Measurements from ENCODE around the gene PLS3.

PLS3 gene

DNA sequence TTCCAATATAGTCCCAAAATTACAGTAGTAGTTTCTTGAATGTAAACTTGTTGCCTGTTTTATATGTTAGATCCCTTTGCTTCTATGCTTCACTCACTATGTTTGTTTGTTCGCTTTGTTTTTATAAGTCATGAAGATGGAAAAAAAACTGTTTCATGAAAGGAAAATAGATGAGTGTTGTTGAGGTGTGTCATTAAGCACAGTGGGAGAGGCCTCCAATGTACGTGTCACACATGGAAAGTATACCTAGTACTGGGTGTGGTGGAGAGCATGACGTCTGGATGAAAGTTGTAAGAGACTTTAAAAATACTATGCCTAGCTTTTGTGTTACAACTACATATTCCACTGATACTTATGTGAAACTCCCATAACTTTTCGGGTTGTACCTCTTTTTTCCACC lies 28.4 kb downstream of the PLS3 start:
- Histone ChIP-seq H3K9ac (no peak overlapping the region), H2AFZ (no peak overlapping the region), H3K9me3 (ENCODE audit: control insufficient read depth, low read length) (no peaks in the 10 kb centered on the region), H3K4me3 (ENCODE audit: low read depth, low read length) (no peak overlapping the region), H3K36me3 (ENCODE audit: control insufficient read depth, insufficient read depth, low read length) (no peaks in the 10 kb centered on the region), H3K27me3 (ENCODE audit: control insufficient read depth, insufficient read depth, low read length) (no peaks in the 10 kb centered on the region), H3K4me1 (no peaks in the 10 kb centered on the region), H3K4me2 (ENCODE audit: low read length) (no peak overlapping the region), H3K27ac (no peak overlapping the region), H3K79me2 (no peaks in the 10 kb centered on the region)
- TF ChIP-seq, protein P1, sequence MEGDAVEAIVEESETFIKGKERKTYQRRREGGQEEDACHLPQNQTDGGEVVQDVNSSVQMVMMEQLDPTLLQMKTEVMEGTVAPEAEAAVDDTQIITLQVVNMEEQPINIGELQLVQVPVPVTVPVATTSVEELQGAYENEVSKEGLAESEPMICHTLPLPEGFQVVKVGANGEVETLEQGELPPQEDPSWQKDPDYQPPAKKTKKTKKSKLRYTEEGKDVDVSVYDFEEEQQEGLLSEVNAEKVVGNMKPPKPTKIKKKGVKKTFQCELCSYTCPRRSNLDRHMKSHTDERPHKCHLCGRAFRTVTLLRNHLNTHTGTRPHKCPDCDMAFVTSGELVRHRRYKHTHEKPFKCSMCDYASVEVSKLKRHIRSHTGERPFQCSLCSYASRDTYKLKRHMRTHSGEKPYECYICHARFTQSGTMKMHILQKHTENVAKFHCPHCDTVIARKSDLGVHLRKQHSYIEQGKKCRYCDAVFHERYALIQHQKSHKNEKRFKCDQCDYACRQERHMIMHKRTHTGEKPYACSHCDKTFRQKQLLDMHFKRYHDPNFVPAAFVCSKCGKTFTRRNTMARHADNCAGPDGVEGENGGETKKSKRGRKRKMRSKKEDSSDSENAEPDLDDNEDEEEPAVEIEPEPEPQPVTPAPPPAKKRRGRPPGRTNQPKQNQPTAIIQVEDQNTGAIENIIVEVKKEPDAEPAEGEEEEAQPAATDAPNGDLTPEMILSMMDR (IDR thresholded peaks at IDR 0.05) = no peak

DNA sequence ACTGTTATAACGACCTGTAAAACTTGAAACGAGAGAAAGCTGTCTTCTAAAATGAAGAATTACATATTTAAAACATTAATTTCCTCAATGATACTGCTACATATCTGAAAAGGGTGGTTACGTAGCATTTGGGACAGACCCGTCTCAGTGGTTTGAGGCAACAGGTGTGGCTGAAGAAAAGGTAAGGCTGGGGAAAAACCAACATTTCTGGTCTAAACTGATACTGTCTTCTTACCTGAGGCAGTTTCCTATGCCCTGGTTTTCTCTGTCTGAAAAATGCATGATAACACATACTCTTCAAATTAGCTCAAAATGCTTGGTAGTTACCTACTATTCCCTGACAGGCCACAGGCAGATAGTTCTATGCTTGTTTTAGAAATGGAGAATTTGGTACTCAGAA lies 30.4 kb downstream of the PLS3 start:
- Histone ChIP-seq H3K9me3 (ENCODE audit: control insufficient read depth, low read length) (no peaks in the 10 kb centered on the region), H3K36me3 (ENCODE audit: control insufficient read depth, insufficient read depth, low read length) (no peaks in the 10 kb centered on the region), H3K4me2 (ENCODE audit: low read length) (no peak overlapping the region), H3K79me2 (no peaks in the 10 kb centered on the region), H3K27me3 (ENCODE audit: control insufficient read depth, insufficient read depth, low read length) (no peaks in the 10 kb centered on the region), H2AFZ (no peak overlapping the region), H3K27ac (no peak overlapping the region), H3K9ac (no peak overlapping the region), H3K4me3 (ENCODE audit: low read depth, low read length) (no peak overlapping the region), H3K4me1 (no peaks in the 10 kb centered on the region)
- TF ChIP-seq, protein P1 (IDR thresholded peaks at IDR 0.05) = no peak

DNA sequence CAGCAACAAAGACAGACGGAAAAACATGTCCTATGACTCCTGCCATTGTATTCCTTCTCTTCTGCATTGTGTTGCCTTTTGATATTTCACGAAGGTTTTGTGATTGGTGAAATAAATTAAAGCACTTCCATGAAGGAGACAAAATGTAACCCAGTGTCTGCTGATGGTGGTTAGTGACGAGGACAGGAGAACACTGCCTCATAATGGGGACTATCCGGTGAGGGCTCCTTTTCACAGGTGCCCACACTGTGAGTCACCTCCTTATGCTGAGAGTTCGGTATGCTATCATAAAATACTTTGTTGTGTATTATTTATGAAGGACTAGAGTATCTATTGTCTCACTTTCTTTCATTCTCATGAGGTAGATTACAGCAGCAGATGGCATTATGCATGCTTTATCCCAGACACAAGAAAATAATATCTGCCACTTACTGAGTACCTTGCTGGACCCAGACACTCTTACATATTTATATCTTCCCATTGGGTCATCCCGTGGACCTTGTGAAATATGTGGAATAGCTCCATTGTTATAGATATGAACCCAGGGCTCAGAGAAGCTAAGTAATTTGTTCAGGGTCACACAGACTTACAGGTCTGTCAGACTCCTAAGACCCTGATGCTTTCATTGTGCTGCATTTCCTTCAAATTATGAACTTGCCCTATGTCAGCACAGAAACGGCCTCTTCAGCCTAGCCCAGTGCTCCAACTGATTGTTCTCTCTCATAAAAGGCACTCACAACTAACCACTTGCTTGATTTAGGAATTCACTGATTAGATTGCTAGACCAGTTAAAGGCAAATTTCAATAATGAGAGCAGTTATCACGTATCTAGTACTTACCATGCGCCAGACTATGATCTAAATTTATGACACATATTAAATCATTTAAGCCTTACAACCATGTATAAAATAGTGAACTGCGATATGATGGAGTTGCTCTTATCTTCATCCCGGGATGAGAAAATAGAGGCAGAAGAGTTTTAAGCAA lies 31.2 kb downstream of the PLS3 start:
- H2AFZ ChIP-seq = no peak overlapping the region
- no peak overlapping the region for H3K27ac ChIP-seq
- TF ChIP-seq, protein P1 (IDR thresholded peaks at IDR 0.05) = no peak
- no peaks in the 10 kb centered on the region for H3K27me3 ChIP-seq (ENCODE audit: control insufficient read depth, insufficient read depth, low read length)
- no peak overlapping the region for H3K4me3 ChIP-seq (ENCODE audit: low read depth, low read length)
- H3K36me3 ChIP-seq (ENCODE audit: control insufficient read depth, insufficient read depth, low read length) = no peaks in the 10 kb centered on the region
- H3K79me2 ChIP-seq = no peaks in the 10 kb centered on the region
- no peaks in the 10 kb centered on the region for H3K9me3 ChIP-seq (ENCODE audit: control insufficient read depth, low read length)
- no peak overlapping the region for H3K4me2 ChIP-seq (ENCODE audit: low read length)
- H3K9ac ChIP-seq = no peak overlapping the region
- H3K4me1 ChIP-seq = no peaks in the 10 kb centered on the region

DNA sequence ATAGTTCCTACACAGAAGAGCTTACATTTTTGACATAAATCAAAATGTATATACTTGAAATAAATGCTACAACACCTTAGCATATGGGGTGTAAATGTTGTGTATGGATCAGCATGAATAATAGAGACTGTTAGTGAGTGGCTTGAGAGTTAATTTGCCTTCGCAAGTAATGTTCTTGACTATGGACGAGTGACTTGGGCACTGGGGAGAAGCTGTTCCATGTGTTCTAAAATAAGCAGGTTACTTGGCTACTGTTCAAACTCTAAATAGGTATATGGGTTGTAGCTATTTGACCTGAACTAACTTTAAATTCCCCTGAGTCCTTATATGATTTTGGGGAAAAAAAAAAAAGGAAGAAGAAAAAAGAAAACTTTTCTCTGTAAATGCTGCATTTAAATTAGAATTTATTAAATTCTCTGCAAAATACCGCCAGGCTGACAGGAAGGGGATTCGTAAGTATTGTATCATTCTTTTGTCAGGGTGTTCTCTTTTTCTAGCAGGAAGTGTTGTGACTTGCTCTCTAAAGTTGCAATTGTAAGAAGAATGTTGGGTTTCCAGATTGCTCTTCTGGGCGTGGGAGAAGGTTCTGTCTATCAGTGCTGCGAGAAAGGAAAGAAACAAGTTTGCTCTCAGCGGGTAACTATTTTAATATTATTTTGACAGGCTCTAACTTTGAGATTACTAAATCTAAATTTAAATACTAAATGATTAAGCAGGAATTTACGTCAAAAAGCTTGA lies 32.2 kb downstream of the PLS3 start:
- no peak overlapping the region for H3K4me3 ChIP-seq (ENCODE audit: low read depth, low read length)
- H3K27me3 ChIP-seq (ENCODE audit: control insufficient read depth, insufficient read depth, low read length) = no peaks in the 10 kb centered on the region
- no peaks in the 10 kb centered on the region for H3K4me1 ChIP-seq
- H3K36me3 ChIP-seq (ENCODE audit: control insufficient read depth, insufficient read depth, low read length) = no peaks in the 10 kb centered on the region
- H2AFZ ChIP-seq = no peak overlapping the region
- TF ChIP-seq, protein P1 (IDR thresholded peaks at IDR 0.05) = no peak
- no peaks in the 10 kb centered on the region for H3K79me2 ChIP-seq
- no peaks in the 10 kb centered on the region for H3K9me3 ChIP-seq (ENCODE audit: control insufficient read depth, low read length)
- no peak overlapping the region for H3K9ac ChIP-seq
- H3K27ac ChIP-seq = no peak overlapping the region
- no peak overlapping the region for H3K4me2 ChIP-seq (ENCODE audit: low read length)

Measured in parathyroid adenoma (tissue), 2 donors.